Activated T-helper 1 cell treated with Interleukin-2 at 50 U/mL for 16 hours (primary cell): ENCODE measurements around the gene MOAP1.
"Not testable (repeated sequence)": the region's sequence is repeated elsewhere in the genome, so short reads cannot be mapped to it uniquely, and the experiment has no call there.

Source experiments
- DNase-seq: peaks from one replicate; pipeline ENCODE4 v3.0.0-alpha.2; 2020; ENCODE audit warnings: low read depth

Gene MOAP1

GRCh38 chr14:93183596-93184317 lies 940 bp downstream of the MOAP1 start:
- DNase-seq: no peak

DNA sequence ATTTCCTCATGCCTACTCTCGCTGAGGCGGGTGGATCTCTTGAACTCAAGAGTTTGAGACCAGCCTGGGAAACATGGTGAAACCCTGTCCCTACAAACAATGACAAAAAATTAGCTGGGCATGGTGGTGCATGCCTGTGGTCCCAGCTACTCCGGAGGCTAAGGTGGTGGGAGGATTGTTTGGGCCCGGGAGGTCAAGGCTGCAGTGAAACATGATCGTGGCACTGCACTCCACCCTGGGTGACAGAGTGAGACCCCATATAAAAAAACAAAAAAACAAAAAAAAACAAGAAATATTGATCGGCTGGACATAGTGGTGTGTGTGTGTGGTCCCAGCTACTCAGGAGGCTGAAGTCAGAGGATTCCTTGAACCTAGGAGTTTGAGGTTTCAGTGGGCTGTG lies 9.2 kb downstream of the MOAP1 start:
- DNase-seq: no peak

DNA sequence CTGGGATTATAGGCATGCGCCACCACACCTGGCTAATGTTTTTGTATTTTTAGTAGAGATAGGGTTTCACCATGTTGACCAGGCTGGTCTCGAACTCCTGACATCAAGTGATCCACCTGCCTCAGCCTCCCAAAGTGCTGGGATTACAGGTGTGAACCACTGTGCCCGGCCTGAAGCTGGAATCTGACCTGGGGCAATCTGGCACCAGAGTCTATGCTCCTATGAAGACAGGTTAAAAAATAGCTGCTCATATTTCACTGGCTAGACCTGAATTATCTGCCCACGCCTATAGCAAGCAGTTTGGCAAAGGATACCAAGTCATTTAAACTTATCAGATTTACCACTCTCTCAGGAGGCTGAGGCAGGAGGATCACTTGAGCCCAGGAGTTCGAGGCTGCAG lies 10.0 kb downstream of the MOAP1 start:
- DNase-seq: not testable (repeated sequence)

DNA sequence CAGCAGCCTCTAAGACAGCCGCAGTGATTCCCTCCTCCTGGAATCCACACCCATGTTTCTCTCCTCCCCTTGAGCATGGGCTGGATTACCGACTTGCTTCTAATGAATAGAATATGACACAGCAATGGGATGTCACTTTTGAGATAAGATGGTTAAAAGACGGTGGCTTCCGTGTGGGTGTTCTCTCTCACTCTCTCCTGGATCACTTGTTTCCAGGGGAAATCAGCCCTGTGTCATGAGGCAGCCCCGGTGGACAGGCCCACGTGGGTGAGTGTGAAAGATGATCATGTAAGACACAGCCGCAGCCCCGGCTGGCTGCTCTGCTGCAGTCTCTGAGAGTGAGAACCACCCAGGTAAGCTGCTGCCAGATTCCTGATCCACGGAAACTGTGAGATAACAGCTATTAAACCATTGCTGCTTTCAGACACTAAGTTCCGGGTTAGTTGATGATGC lies 10.7 kb downstream of the MOAP1 start:
- DNase-seq: no peak

- DNase-seq: no peak
These were observed 13.3 kb downstream of the MOAP1 start for GRCh38 chr14:93171376-93171775.

DNA sequence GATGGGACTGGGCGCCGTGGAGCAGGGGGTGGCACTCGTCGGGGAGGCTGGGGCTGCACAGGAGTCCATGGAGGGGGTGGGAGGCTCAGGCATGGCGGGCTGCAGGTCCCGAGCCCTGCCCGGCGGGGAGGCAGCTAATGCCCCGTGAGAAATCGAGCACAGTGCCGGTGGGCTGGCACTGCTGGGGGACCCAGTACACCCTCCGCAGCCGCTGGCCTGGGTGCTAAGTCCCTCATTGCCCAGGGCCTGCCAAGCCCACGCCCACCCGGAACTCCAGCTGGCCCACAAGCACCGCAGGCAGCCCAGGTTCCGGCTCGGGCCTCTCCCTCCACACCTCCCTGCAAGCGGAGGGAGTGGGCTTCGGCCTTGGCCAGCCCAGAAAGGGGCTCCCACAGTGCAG lies 14.6 kb downstream of the MOAP1 start:
- not testable (repeated sequence) for DNase-seq

DNA sequence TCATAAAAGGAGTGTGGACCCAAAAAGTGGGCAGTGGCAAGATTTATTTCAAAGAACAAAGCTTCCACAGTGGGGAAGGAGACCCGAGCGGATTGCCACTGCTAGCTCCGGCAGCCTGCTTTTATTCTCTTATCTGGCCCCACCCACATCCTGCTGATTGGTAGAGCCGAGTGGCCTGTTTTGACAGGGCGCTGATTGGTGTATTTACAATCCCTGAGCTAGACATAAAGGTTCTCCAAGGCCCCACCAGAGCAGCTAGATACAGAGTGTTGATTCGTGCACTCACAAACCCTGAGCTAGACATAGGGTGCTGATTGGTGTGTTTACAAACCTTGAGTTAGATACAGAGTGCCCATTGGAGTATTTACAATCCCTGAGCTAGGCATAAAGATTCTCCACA lies 15.1 kb downstream of the MOAP1 start:
- not testable (repeated sequence) for DNase-seq

- DNase-seq: not testable (repeated sequence)
These were observed 16.1 kb downstream of the MOAP1 start for GRCh38 chr14:93168610-93169009.

DNA sequence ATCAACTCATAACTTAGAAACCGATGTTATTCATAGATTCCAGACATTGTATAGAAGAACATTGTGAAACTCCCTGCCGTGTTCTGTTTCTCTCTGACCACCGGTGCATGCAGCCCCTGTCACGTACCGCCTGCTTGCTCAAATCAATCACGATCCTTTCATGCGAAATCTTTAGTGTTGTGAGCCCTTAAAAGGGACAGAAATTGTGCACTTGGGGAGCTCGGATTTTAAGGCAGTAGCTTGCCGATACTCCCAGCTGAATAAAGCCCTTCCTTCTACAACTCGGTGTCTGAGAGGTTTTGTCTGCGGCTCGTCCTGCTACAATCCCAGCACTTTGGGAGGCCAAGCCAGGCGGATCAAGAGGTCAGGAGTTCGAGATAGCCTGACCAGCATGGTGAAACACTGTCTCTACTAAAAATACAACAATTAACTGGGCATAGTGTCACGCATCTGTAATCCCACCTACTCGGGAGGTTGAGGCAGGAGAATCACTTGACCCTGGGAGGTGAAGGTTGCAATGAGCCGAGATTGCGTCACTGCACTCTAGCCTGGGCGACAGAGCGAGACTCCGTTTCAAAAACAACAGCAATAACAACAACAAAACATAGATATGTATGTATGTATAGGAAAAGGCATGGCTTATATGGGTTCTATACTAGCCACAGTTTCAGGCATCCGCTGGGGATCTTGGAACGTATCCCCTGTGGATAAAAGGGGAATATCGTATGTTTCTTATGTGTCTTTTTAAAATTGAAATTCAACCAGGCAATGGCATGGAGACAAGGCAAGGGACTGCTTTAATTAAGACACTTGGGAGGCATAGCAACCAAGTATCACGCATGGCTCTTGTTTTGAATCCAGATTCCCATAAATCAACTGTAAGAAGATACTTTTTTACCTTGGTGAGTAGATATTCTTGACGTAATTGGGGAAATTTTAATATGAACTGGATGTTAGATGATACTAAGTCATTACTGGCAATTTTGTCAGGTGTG lies 19.1 kb downstream of the MOAP1 start:
- DNase-seq: not testable (repeated sequence)

- DNase-seq: no peak
These were observed 21.1 kb downstream of the MOAP1 start for GRCh38 chr14:93163564-93163963.

- DNase-seq: no peak
These were observed 23.2 kb downstream of the MOAP1 start for GRCh38 chr14:93161411-93161940.

- no peak for DNase-seq
These were observed 24.3 kb downstream of the MOAP1 start for GRCh38 chr14:93160353-93160801.

- not testable (repeated sequence) for DNase-seq
These were observed 24.9 kb downstream of the MOAP1 start for GRCh38 chr14:93159625-93160352.

DNA sequence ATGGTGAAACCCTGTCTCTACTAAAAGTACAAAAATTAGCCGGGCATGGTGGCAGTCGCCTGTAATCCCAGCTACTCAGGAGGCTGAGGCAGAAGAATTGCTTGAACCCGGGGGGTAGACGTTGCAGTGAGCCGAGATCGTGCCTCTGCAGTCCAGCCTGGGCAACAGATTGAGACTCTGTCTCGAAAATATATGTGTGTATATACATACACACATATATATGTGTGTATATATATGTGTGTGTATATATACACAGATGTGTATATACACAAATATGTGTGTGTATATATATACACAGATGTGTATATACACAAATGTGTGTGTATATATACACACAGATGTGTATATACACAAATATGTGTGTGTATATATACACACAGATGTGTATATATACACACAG lies 26.3 kb downstream of the MOAP1 start:
- DNase-seq: not testable (repeated sequence)

GRCh38 chr14:93156693-93157369 lies 27.9 kb downstream of the MOAP1 start:
- DNase-seq: no peak

GRCh38 chr14:93155667-93156066 lies 29.0 kb downstream of the MOAP1 start:
- no peak for DNase-seq

DNA sequence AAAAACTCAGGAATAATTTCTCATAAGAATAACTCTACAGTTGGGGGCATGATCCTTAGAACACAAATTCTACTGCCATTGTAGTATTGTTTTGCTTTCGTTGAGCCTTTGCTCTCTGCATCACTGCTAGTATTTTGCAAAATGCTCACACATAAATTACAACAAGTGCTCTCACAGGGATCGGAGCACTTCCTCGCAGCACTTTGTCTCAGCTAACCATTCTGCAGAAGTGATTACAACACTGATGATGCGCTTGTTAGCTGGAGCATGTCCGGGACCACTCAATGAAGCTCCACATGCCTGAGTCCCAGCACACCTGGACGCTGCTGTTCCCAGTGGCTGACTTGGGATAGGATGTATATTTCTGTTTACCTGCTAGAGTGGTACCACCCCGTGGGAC lies 31.6 kb downstream of the MOAP1 start:
- DNase-seq: no peak

DNA sequence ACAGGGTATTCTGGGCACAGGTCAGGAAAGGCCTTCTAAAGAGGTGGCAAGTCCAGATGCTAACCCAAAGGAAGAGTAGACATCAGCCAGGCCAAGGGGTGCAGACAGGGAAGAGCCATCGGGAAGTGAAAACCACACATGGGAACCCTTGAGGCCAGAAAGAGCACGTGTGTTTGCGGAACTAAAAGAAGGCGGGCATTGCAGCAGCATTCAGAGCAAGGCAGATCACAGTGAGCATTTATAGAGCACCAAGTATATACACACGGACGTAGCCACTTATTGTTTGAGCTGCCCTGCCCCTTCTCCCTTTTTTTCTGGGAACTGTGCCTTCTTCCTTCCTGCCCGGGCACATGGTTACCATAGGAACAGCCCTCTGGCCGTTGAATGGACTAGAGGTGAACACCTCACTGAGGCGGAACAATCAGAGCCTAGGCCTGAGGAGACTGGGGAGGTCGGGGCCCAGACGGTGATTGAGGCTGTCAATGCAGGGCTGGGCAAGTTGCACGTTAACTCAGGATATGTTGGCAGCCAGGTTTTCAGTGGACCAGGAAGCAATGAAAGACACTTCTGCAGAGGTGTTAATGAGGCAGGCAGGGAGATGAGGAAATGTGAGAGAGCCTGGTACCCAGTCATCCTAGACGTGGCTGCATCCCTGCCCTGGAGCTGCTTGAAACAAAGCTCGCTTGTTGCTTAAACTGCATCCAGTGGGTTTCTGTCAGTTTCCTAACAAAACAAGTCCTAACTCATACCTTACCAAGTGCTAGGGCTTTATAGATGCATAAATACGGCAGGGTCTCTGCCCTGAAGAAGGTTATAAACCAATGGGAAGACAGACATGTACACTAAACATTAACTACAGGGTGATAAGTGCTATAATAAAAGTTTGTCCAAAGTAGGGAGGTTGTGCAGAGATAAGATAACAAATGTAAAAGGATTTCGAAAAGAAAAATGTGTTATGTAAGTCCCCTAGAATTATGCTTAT lies 34.2 kb downstream of the MOAP1 start:
- DNase-seq: no peak

- DNase-seq: no peak
These were observed 35.7 kb downstream of the MOAP1 start for GRCh38 chr14:93148979-93149378.

DNA sequence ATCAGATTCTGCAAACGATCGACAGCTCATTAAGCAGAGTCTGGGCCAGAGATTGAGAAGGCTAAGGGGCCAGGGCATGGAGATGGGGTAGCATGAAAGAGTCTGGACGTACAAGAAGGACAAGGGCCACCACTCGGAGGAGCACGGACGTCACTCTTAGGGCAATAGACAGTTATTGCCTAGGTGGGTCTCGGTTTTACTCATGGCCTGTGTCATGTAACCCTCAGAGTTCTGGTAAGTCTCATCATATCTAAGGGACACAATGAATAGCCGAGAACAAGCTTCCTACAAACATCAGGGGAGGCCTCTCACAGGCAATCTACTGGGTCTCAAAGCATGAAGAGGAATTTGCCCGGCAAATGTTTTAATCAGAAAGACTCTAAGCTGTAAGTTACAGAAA lies 38.6 kb downstream of the MOAP1 start:
- DNase-seq: no peak
